GM23338 (cell line): Measurements from ENCODE around the gene CCNI. TPM values are rescaled to one million over a fixed set of nuclear protein-coding genes. Genes with fewer than 3 reads are reported as not detected.

Experiments used
- ATAC-seq: fragments of 200-7000 bp; cut with Tn5 transposase; 3 replicates; pipeline ENCODE4 v1.9.1; 2020
- DNase-seq: peaks from one replicate; pipeline ENCODE4 v3.0.0-alpha.2; 2015; ENCODE audit warnings: low spot score
- H2AFZ ChIP-seq: fragments of 200-600 bp; sonication (generic); 2 replicates; pipeline ENCODE4 v1.8.0; 2016; ENCODE audit warnings: antibody characterized with exemption, mild to moderate bottlenecking, moderate library complexity
- H3F3A ChIP-seq: fragments of 200-600 bp; sonication (generic); replicated peaks from 2 replicates; pipeline ENCODE4 v1.8.0; 2017; ENCODE audit warnings: antibody characterized with exemption, mixed run types, low read depth
- H3K27ac ChIP-seq: fragments of 200-600 bp; sonication (generic); 2 replicates; pipeline ENCODE4 v1.6.1; 2016; ENCODE audit warnings: low read depth
- H3K27me3 ChIP-seq: fragments of 200-600 bp; sonication (generic); 2 replicates; pipeline ENCODE4 v1.8.0; 2016; ENCODE audit warnings: mild to moderate bottlenecking, mixed run types, moderate library complexity; ENCODE audit not compliant: insufficient read depth
- H3K36me3 ChIP-seq: fragments of 200-600 bp; sonication (generic); 2 replicates; pipeline ENCODE4 v1.8.0; 2016; ENCODE audit warnings: mild to moderate bottlenecking; ENCODE audit not compliant: insufficient read depth
- H3K4me1 ChIP-seq: fragments of 200-600 bp; sonication (generic); 2 replicates; pipeline ENCODE4 v1.8.0; 2016; ENCODE audit warnings: mild to moderate bottlenecking, moderate library complexity; ENCODE audit not compliant: insufficient read depth
- H3K4me2 ChIP-seq: fragments of 200-600 bp; sonication (generic); 2 replicates; pipeline ENCODE4 v1.7.1; 2017; ENCODE audit warnings: mixed run types
- H3K4me3 ChIP-seq: fragments of 200-600 bp; sonication (generic); 2 replicates; pipeline ENCODE4 v1.6.1; 2016; ENCODE audit warnings: mixed run types
- H3K79me2 ChIP-seq: fragments of 200-600 bp; sonication (generic); replicated peaks from 2 replicates; pipeline ENCODE4 v1.8.0; 2017; ENCODE audit warnings: mild to moderate bottlenecking; ENCODE audit not compliant: insufficient read depth
- H3K9me2 ChIP-seq: fragments of 200-600 bp; sonication (generic); 2 replicates; pipeline ENCODE4 v1.8.0; 2017; ENCODE audit not compliant: insufficient read depth
- H4K20me1 ChIP-seq: fragments of 200-600 bp; sonication (generic); replicated peaks from 2 replicates; pipeline ENCODE4 v1.8.0; 2017; ENCODE audit warnings: mild to moderate bottlenecking; ENCODE audit not compliant: insufficient read depth
- H3K27ac Mint-ChIP-seq: 2 replicates; pipeline ENCODE4 v1.8.0; 2020; ENCODE audit warnings: inconsistent platforms, mild to moderate bottlenecking, moderate library complexity, mixed read lengths
- H3K27me3 Mint-ChIP-seq: 3 replicates; pipeline ENCODE4 v1.8.0; 2022; ENCODE audit warnings: low read depth, mild to moderate bottlenecking, moderate library complexity, mixed read lengths, inconsistent platforms; ENCODE audit not compliant: insufficient read depth, poor library complexity
- H3K36me3 Mint-ChIP-seq: 3 replicates; pipeline ENCODE4 v1.8.0; 2021; ENCODE audit warnings: low read depth, mild to moderate bottlenecking, inconsistent platforms, moderate library complexity, mixed read lengths
- H3K4me1 Mint-ChIP-seq: 3 replicates; pipeline ENCODE4 v1.8.0; 2020; ENCODE audit warnings: mild to moderate bottlenecking, inconsistent platforms, mixed read lengths
- H3K4me3 Mint-ChIP-seq: 3 replicates; pipeline ENCODE4 v1.8.0; 2021; ENCODE audit warnings: moderate library complexity, mild to moderate bottlenecking, inconsistent platforms, mixed read lengths
- H3K9me3 Mint-ChIP-seq: 3 replicates; pipeline ENCODE4 v1.8.0; 2020; ENCODE audit warnings: moderate library complexity, mild to moderate bottlenecking, inconsistent platforms, mixed read lengths
- CREB1 ChIP-seq: fragments of 250-450 bp; sonication (Bioruptor Pico); IDR thresholded peaks from 2 replicates; pipeline ENCODE4 v1.5.0; 2020; ENCODE audit warnings: low read depth, mild to moderate bottlenecking, moderate library complexity
- CTCF ChIP-seq, 2 experiments: fragments of 200-600 bp in 1 of 2; sonication (generic) in 1 of 2; conservative IDR thresholded peaks; 2 replicates each; pipeline versions ENCODE4 v1.5.1 to v1.6.1; 2016 to 2017; ENCODE audit warnings: antibody characterized with exemption in 2 of 2, low read depth in 2 of 2, mild to moderate bottlenecking in 2 of 2, moderate library complexity in 1 of 2
- ETS1 ChIP-seq: IDR thresholded peaks from 2 replicates; pipeline ENCODE4 v1.6.1; 2016; ENCODE audit warnings: antibody characterized with exemption
- EZH2 ChIP-seq: fragments of 200-600 bp; sonication (generic); IDR thresholded peaks from one replicate; pipeline ENCODE4 v1.8.0; 2017; ENCODE audit warnings: antibody characterized with exemption, mild to moderate bottlenecking, low read depth; ENCODE audit not compliant: unreplicated experiment
- EZH2phosphoT487 ChIP-seq: fragments of 200-600 bp; sonication (generic); IDR thresholded peaks from one replicate; pipeline ENCODE4 v1.8.1; 2018; ENCODE audit warnings: antibody characterized with exemption; ENCODE audit not compliant: unreplicated experiment
- JUNB ChIP-seq: IDR thresholded peaks from one replicate; pipeline ENCODE4 v1.6.1; 2016; ENCODE audit warnings: antibody characterized with exemption; ENCODE audit not compliant: unreplicated experiment
- NANOG ChIP-seq: IDR thresholded peaks from 2 replicates; pipeline ENCODE4 v1.6.1; 2016; ENCODE audit warnings: antibody characterized with exemption, borderline replicate concordance
- POLR2AphosphoS5 ChIP-seq: IDR thresholded peaks from 2 replicates; pipeline ENCODE4 v1.6.1; 2016; ENCODE audit warnings: antibody characterized with exemption, low read depth
- ZNF114 ChIP-seq: fragments of 250-450 bp; sonication (Bioruptor Pico); IDR thresholded peaks from 2 replicates; pipeline ENCODE4 v1.5.0; 2020; ENCODE audit warnings: mild to moderate bottlenecking, moderate library complexity
- ZNF331 ChIP-seq: fragments of 250-450 bp; sonication (Bioruptor Pico); IDR thresholded peaks from 2 replicates; pipeline ENCODE4 v1.5.0; 2020; ENCODE audit warnings: low read depth, mild to moderate bottlenecking, moderate library complexity
- ZNF462 ChIP-seq: fragments of 250-450 bp; sonication (Bioruptor Pico); IDR thresholded peaks from 2 replicates; pipeline ENCODE4 v1.5.0; 2020; ENCODE audit warnings: mild to moderate bottlenecking, moderate library complexity
- polyA plus RNA-seq: library from polyadenylated mRNA; unstranded; fragments of >200 nt; fragmentation: Nextera tagmentation; extraction: Ambion mirVana; gene quantifications from 2 replicates; pipeline ENCODE4 v1.2.1, GENCODE V29; 2016
- total RNA-seq: library from RNA; depleted of rRNA; stranded (reverse); fragments of >200 nt; shearing (Covaris generic); gene quantifications from 2 replicates; pipeline ENCODE4 v1.2.3, GENCODE V29; 2014

CCNI gene
- total and polyA plus RNA-seq, 2 experiments from 2014 or later: 207 to 248 TPM

- no peak overlapping the region for H3K27ac Mint-ChIP-seq
Measured at GRCh38 chr4:77079281-77079680, 3.5 kb upstream of the CCNI start.

More at GRCh38 chr4:77079281-77079680, 3.5 kb upstream of the CCNI start:
- Histone ChIP-seq H3K79me2 (peaks cover 8% of the 10 kb centered on the region), H2AFZ (no peak overlapping the region), H3K9me2 (no peaks in the 10 kb centered on the region), H3K4me2 (no peak overlapping the region), H3K36me3 (no peaks in the 10 kb centered on the region), H3F3A (no peaks in the 10 kb centered on the region), H3K27me3 (no peaks in the 10 kb centered on the region), H4K20me1 (peaks cover 3% of the 10 kb centered on the region), H3K4me1 (peaks cover 17% of the 10 kb centered on the region), H3K27ac (no peak overlapping the region), H3K4me3 (no peak overlapping the region)
- H3K36me3 Mint-ChIP-seq: no peaks in the 10 kb centered on the region
- peaks cover 11% of the 10 kb centered on the region for H3K27me3 Mint-ChIP-seq
- no peak for ATAC-seq
- H3K9me3 Mint-ChIP-seq: no peaks in the 10 kb centered on the region
- H3K4me3 Mint-ChIP-seq: no peak overlapping the region
- TF ChIP-seq ZNF462 (CRISPR knock-in tag): no peak
- TF ChIP-seq CTCF (conservative IDR thresholded peaks at IDR 0.05; ENCODE audit: low read depth in 2 of 2): no peak
- TF ChIP-seq CREB1: no peak
- TF ChIP-seq POLR2AphosphoS5: no peak
- no peak for TF ChIP-seq EZH2phosphoT487
- TF ChIP-seq EZH2: no peak
- no peak for TF ChIP-seq ZNF114 (CRISPR knock-in tag)
- no peak for TF ChIP-seq NANOG
- TF ChIP-seq JUNB: no peak
- no peak for TF ChIP-seq ZNF331 (CRISPR knock-in tag)
- no peak for TF ChIP-seq ETS1
- peaks cover 13% of the 10 kb centered on the region; the same call in 2 of the 3 replicates for H3K4me1 Mint-ChIP-seq
- no peak for DNase-seq
